Suprapubic skin (tissue), 4 donors: Measurements from ENCODE around the gene BEST2. TPM values are rescaled to one million over a fixed set of nuclear protein-coding genes. Genes with fewer than 3 reads are reported as not detected.

ENCODE experiments used
- DNase-seq, 2 donors: peaks; one replicate each; pipeline ENCODE4 v3.0.0-alpha.2; 2019; ENCODE audit warnings: low spot score in 2 of 2
- H3K27ac ChIP-seq: fragments of 200-600 bp; sonication (generic); one replicate; pipeline ENCODE4 v1.5.1; 2019
- H3K27me3 ChIP-seq: fragments of 200-600 bp; sonication (generic); one replicate; pipeline ENCODE4 v1.5.1; 2019
- H3K36me3 ChIP-seq: fragments of 200-600 bp; sonication (generic); one replicate; pipeline ENCODE4 v1.5.1; 2019
- H3K4me1 ChIP-seq: fragments of 200-600 bp; sonication (generic); one replicate; pipeline ENCODE4 v1.5.1; 2019
- H3K4me3 ChIP-seq: fragments of 200-600 bp; sonication (generic); one replicate; pipeline ENCODE4 v1.5.1; 2019; ENCODE audit warnings: mild to moderate bottlenecking
- H3K9me3 ChIP-seq: fragments of 200-600 bp; sonication (generic); one replicate; pipeline ENCODE4 v1.5.1; 2019
- CTCF ChIP-seq, 2 donors: fragments of 200-600 bp in 1 of 2; fragments of 450-650 bp in 1 of 2; sonication (generic) in 1 of 2; IDR thresholded peaks; one replicate each; pipeline ENCODE4 v1.5.1; 2016 to 2019; ENCODE audit warnings: antibody characterized with exemption in 2 of 2, mild to moderate bottlenecking in 1 of 2, moderate library complexity in 1 of 2
- EP300 ChIP-seq: sonication (generic); formaldehyde crosslinking; IDR thresholded peaks from one replicate; pipeline ENCODE4 v1.6.1; 2017; ENCODE audit warnings: antibody characterized with exemption
- POLR2A ChIP-seq, 2 donors: fragments of 450-650 bp; IDR thresholded peaks; one replicate each; pipeline ENCODE4 v1.6.1; 2017; ENCODE audit warnings: antibody characterized with exemption in 2 of 2, mild to moderate bottlenecking in 2 of 2, moderate library complexity in 2 of 2
- POLR2AphosphoS5 ChIP-seq, 3 donors: sonication (generic); formaldehyde crosslinking; IDR thresholded peaks; one replicate each; pipeline ENCODE4 v1.6.1; 2017; ENCODE audit warnings: antibody characterized with exemption in 3 of 3
- WGBS: methylation state at CpG from one replicate; pipeline ENCODE4 v1.1.5; 2018; 5-methylcytosine and 5-hydroxymethylcytosine counted together
- total RNA-seq, 4 donors: library from RNA; depleted of rRNA; stranded (reverse); fragments of >200 nt; gene quantifications; one replicate each; pipeline ENCODE4 v1.1.0, GENCODE V29; 2016

The BEST2 gene
- 10 to 100 TPM; 18.2 to 62.0 (median 46.8) TPM for total RNA-seq

- Histone ChIP-seq H3K4me1 (peaks cover 20% of the 10 kb centered on the region), H3K27me3 (peaks cover 8% of the 10 kb centered on the region), H3K27ac (peak within 1 kb of the TSS; percentile 85), H3K9me3 (no peaks in the 10 kb centered on the region), H3K4me3 (no peak within 1 kb of the TSS), H3K36me3 (peaks cover 18% of the 10 kb centered on the region)
- 32% methylated on average over 14 of the region's 14 CpGs for WGBS
- TF ChIP-seq POLR2AphosphoS5 (IDR thresholded peaks at IDR 0.05) (no peak), POLR2A (IDR thresholded peaks at IDR 0.05) (no peak), EP300 (no peak), CTCF (IDR thresholded peaks at IDR 0.05) (no peak)
- DNase-seq = no peak
Measured at GRCh38 chr19:12751635-12752034, at the start of gene BEST2. Gene BEST2 (plus strand): TSS chr19:12751791. CDS start chr19:12752593, 802 bp downstream.

GRCh38 chr19:12703046-12703445 is 48.5 kb upstream of the BEST2 start:
- Histone ChIP-seq H3K4me3 (no peak overlapping the region), H3K4me1 (no peaks in the 10 kb centered on the region), H3K36me3 (peaks cover 89% of the 10 kb centered on the region), H3K9me3 (no peaks in the 10 kb centered on the region), H3K27me3 (no peaks in the 10 kb centered on the region), H3K27ac (no peak overlapping the region)
- 64% methylated on average over 9 of the region's 9 CpGs for WGBS
- TF ChIP-seq EP300 = no peak
- TF ChIP-seq POLR2A (IDR thresholded peaks at IDR 0.05) = no peak
- no peak for TF ChIP-seq CTCF (IDR thresholded peaks at IDR 0.05)
- TF ChIP-seq POLR2AphosphoS5 (IDR thresholded peaks at IDR 0.05) = no peak
- no peak for DNase-seq

DNA sequence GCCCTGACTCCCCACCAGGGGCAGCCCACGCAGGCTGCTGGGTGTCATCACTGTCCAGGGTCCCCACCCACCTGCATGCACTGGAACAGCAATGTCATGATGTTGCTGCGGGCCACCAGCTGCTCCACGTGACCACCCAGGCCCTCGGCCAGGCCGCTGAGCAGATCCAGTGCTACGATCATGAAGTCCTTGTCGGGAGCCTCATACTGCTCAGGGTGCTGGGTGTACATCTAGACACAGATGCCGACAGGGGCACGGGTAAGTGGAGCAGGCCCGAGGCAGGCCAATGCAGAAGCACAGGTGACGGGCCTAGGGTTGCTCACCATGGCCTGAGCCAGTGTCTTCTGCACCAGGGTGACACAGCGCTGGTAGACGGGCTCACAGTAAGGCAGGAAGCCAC is 46.4 kb upstream of the BEST2 start:
- DNase-seq = no peak
- Histone ChIP-seq H3K36me3 (peaks cover 99% of the 10 kb centered on the region), H3K4me1 (no peaks in the 10 kb centered on the region), H3K9me3 (no peaks in the 10 kb centered on the region), H3K27ac (no peak overlapping the region), H3K4me3 (no peak overlapping the region), H3K27me3 (no peaks in the 10 kb centered on the region)
- 97% methylated on average over 12 of the region's 13 CpGs for WGBS
- TF ChIP-seq EP300 (no peak), POLR2A (IDR thresholded peaks at IDR 0.05) (no peak), POLR2AphosphoS5 (IDR thresholded peaks at IDR 0.05) (no peak), CTCF (IDR thresholded peaks at IDR 0.05) (no peak)

- TF ChIP-seq POLR2A (IDR thresholded peaks at IDR 0.05) (no peak), CTCF (IDR thresholded peaks at IDR 0.05) (no peak), EP300 (no peak), POLR2AphosphoS5 (IDR thresholded peaks at IDR 0.05) (no peak)
- Histone ChIP-seq H3K4me1 (no peaks in the 10 kb centered on the region), H3K27ac (no peak overlapping the region), H3K36me3 (peaks cover 99% of the 10 kb centered on the region), H3K9me3 (no peaks in the 10 kb centered on the region), H3K27me3 (no peaks in the 10 kb centered on the region), H3K4me3 (no peak overlapping the region)
- 92% methylated on average over 17 of the region's 29 CpGs for WGBS
- DNase-seq = no peak
Measured at GRCh38 chr19:12705654-12706331, 45.8 kb upstream of the BEST2 start.

GRCh38 chr19:12706332-12706718 is 45.3 kb upstream of the BEST2 start:
- DNase-seq = no peak
- WGBS = 96% methylated on average over 11 of the region's 13 CpGs
- H3K36me3 ChIP-seq = peaks cover 99% of the 10 kb centered on the region
- H3K27ac ChIP-seq = no peak overlapping the region
- no peaks in the 10 kb centered on the region for H3K27me3 ChIP-seq
- H3K9me3 ChIP-seq = no peaks in the 10 kb centered on the region
- no peaks in the 10 kb centered on the region for H3K4me1 ChIP-seq
- H3K4me3 ChIP-seq = no peak overlapping the region
- TF ChIP-seq EP300 = no peak
- no peak for TF ChIP-seq POLR2A (IDR thresholded peaks at IDR 0.05)
- TF ChIP-seq POLR2AphosphoS5 (IDR thresholded peaks at IDR 0.05) = no peak
- no peak for TF ChIP-seq CTCF (IDR thresholded peaks at IDR 0.05)
